KMS-11 (cell line): ENCODE measurements around the gene MRPS35.

Experiments used
- H2AFZ ChIP-seq: fragments of 200-600 bp; sonication (generic); 2 replicates; pipeline ENCODE4 v1.6.1; 2016; ENCODE audit warnings: antibody characterized with exemption, mixed run types, low read depth
- H3K27ac ChIP-seq: fragments of 200-600 bp; sonication (generic); 2 replicates; pipeline ENCODE4 v1.6.1; 2016; ENCODE audit warnings: mild to moderate bottlenecking, mixed run types
- H3K27me3 ChIP-seq: fragments of 200-600 bp; sonication (generic); 2 replicates; pipeline ENCODE4 v1.6.1; 2017; ENCODE audit warnings: mild to moderate bottlenecking, low read depth, mixed run types, moderate library complexity; ENCODE audit not compliant: insufficient read depth
- H3K36me3 ChIP-seq: fragments of 200-600 bp; sonication (generic); 2 replicates; pipeline ENCODE4 v1.6.1; 2017; ENCODE audit warnings: mild to moderate bottlenecking, mixed run types; ENCODE audit not compliant: insufficient read depth
- H3K4me1 ChIP-seq: fragments of 200-600 bp; sonication (generic); 2 replicates; pipeline ENCODE4 v1.6.1; 2016; ENCODE audit warnings: mild to moderate bottlenecking, low read depth, mixed run types; ENCODE audit not compliant: poor library complexity, severe bottlenecking
- H3K4me2 ChIP-seq: fragments of 200-600 bp; sonication (generic); 2 replicates; pipeline ENCODE4 v1.7.0; 2016; ENCODE audit warnings: mild to moderate bottlenecking, mixed run types
- H3K4me3 ChIP-seq: fragments of 200-600 bp; sonication (generic); IDR thresholded peaks from 2 replicates; pipeline ENCODE4 v1.6.1; 2017; ENCODE audit warnings: low read depth, low read length, mixed read lengths; ENCODE audit not compliant: insufficient read depth
- H3K79me2 ChIP-seq: fragments of 200-600 bp; sonication (generic); 2 replicates; pipeline ENCODE4 v1.6.1; 2016; ENCODE audit warnings: low read depth, mixed run types; ENCODE audit not compliant: insufficient read depth
- H3K9ac ChIP-seq: fragments of 200-600 bp; sonication (generic); 2 replicates; pipeline ENCODE4 v1.6.1; 2016; ENCODE audit warnings: mild to moderate bottlenecking, mixed run types
- H4K20me1 ChIP-seq: fragments of 200-600 bp; sonication (generic); 2 replicates; pipeline ENCODE4 v1.6.1; 2016; ENCODE audit warnings: mild to moderate bottlenecking, mixed run types; ENCODE audit not compliant: insufficient read depth
- TF ChIP-seq, protein P1 (sequence below): fragments of 200-600 bp; sonication (generic); conservative IDR thresholded peaks from 2 replicates; pipeline ENCODE4 v1.6.1; 2017; ENCODE audit warnings: low read depth, mild to moderate bottlenecking, antibody characterized with exemption, low read length, moderate library complexity, mixed read lengths

The MRPS35 gene

DNA sequence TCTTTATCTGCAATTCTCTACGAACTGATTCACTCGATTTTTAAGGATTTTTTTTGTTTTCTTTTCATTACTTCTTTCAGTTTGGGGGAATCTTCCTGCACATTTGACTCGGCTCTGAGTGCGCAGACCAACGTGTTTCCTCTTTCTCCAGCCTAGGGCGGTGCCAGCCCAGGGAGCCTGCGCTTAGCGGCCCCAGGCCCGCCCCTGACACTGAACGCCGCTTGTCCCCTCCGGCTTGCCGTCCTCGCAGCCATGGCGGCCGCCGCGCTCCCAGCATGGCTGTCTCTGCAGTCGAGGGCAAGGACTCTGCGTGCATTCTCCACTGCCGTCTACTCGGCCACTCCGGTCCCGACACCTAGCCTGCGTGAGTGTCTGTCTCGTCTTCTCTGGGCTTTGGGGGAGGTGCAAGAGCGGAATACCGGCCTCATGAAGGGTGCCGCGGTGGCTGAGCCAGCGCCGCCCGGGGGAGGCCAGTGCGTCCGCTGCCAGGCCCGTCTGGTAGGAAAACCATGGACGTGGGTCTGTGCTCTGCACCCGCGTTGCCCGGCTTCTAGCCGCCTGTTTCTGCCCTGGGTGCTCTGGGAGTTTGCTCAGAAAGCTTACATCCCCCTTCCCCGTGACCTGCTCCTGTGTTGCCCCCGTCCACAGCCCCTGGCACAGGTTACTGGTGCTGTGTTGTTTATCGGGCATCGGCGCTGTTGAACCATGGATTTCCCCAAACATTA lies at the start of gene MRPS35:
MRPS35 (plus strand) TSS at position 241 of the 725 bp plus-strand sequence; CDS start at position 253, 12 bp downstream.
- Histone ChIP-seq H3K4me2 (peak within 1 kb of the TSS; percentile 81), H3K9ac (peak within 1 kb of the TSS; percentile 83), H3K27ac (peak within 1 kb of the TSS; percentile 84), H2AFZ (peak within 1 kb of the TSS; percentile 90), H3K36me3 (no peaks in the 10 kb centered on the region), H4K20me1 (no peaks in the 10 kb centered on the region), H3K4me1 (peaks cover 20% of the 10 kb centered on the region), H3K27me3 (no peaks in the 10 kb centered on the region), H3K4me3 (peak within 1 kb of the TSS; percentile 47), H3K79me2 (peaks cover 37% of the 10 kb centered on the region)
- TF ChIP-seq, protein P1, sequence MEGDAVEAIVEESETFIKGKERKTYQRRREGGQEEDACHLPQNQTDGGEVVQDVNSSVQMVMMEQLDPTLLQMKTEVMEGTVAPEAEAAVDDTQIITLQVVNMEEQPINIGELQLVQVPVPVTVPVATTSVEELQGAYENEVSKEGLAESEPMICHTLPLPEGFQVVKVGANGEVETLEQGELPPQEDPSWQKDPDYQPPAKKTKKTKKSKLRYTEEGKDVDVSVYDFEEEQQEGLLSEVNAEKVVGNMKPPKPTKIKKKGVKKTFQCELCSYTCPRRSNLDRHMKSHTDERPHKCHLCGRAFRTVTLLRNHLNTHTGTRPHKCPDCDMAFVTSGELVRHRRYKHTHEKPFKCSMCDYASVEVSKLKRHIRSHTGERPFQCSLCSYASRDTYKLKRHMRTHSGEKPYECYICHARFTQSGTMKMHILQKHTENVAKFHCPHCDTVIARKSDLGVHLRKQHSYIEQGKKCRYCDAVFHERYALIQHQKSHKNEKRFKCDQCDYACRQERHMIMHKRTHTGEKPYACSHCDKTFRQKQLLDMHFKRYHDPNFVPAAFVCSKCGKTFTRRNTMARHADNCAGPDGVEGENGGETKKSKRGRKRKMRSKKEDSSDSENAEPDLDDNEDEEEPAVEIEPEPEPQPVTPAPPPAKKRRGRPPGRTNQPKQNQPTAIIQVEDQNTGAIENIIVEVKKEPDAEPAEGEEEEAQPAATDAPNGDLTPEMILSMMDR: no peak

DNA sequence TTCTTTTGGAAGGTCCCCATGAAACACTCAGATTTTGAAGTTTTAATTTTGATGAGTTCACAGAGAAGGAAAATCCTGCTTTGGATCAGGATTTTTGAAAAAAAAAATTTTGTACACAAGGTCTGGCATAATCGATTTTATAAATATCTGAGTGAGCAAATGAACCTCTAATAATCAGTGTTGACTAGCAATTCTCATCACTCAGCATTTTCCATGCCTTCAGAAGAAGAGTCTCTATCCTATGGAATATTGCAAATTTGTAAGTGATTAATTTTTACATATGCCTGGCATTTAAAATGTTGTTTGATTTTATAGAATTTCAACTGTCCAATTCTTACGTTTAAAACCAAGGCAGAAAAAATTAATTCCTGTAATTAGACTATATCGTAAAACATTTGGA lies 44.9 kb upstream of the MRPS35 start:
- TF ChIP-seq, protein P1: no peak
- peak overlapping the region; percentile 74; the same call in 1 of the 2 replicates for H3K4me2 ChIP-seq
- H3K4me1 ChIP-seq: peaks cover 51% of the 10 kb centered on the region
- no peak overlapping the region for H3K4me3 ChIP-seq
- H4K20me1 ChIP-seq: no peaks in the 10 kb centered on the region
- H3K9ac ChIP-seq: no peak overlapping the region
- no peaks in the 10 kb centered on the region for H3K79me2 ChIP-seq
- no peaks in the 10 kb centered on the region for H3K36me3 ChIP-seq
- peak overlapping the region; percentile 90; the same call in 1 of the 2 replicates for H3K27ac ChIP-seq
- no peaks in the 10 kb centered on the region for H3K27me3 ChIP-seq
- H2AFZ ChIP-seq: no peak overlapping the region

DNA sequence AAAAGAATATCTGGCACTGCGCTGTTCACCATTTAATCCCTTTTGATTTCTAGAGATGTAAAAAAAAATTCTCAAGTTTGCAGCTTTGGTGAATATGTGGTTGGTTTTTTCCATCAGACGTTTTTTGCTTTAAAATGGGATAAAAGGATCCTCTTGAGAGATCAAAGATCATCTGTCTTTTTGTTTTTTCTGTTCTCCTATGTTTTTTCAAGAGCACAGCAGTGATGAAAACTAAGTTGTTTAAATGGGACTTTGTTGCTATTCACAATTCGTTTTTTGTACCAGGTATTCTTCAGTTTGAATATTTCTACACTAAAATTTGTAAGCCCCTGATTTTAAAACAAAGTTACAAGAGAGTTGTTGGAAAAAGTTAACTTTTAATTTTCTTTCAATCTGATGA lies 44.1 kb upstream of the MRPS35 start:
- Histone ChIP-seq H3K4me3 (no peak overlapping the region), H3K36me3 (no peaks in the 10 kb centered on the region), H3K27ac (peak overlapping the region; percentile 90), H3K4me1 (peaks cover 46% of the 10 kb centered on the region), H4K20me1 (no peaks in the 10 kb centered on the region), H2AFZ (peak overlapping the region; percentile 48), H3K27me3 (no peaks in the 10 kb centered on the region), H3K9ac (peak overlapping the region; percentile 26), H3K4me2 (peak overlapping the region; percentile 74), H3K79me2 (no peaks in the 10 kb centered on the region)
- TF ChIP-seq, protein P1: no peak

DNA sequence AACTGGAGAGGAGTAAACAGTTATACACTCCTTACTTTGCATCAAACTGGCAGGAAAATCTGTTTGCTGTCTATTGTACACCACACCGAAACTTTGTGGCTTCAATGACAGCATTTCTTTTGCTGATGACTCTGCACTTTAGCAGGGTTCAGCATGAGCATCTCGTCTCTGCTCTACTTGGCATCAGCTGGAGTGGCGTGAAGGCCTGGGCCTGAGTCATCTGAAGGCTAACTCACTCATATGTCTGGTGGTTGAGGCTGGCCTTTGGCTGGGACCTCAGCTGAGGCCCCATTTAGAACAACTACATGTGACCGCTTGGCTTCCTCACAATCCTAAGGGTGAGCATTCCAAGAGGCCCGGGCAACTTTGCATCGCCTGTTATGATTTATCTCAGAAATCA lies 43.1 kb upstream of the MRPS35 start:
- H3K4me3 ChIP-seq: no peak overlapping the region
- no peaks in the 10 kb centered on the region for H3K79me2 ChIP-seq
- peak overlapping the region; percentile 74 for H3K4me2 ChIP-seq
- no peaks in the 10 kb centered on the region for H3K36me3 ChIP-seq
- peaks cover 41% of the 10 kb centered on the region for H3K4me1 ChIP-seq
- TF ChIP-seq, protein P1: no peak
- no peaks in the 10 kb centered on the region for H4K20me1 ChIP-seq
- H3K27me3 ChIP-seq: no peaks in the 10 kb centered on the region
- H3K9ac ChIP-seq: peak overlapping the region; percentile 26
- H3K27ac ChIP-seq: peak overlapping the region; percentile 90
- peak overlapping the region; percentile 48; the same call in 1 of the 2 replicates for H2AFZ ChIP-seq
